ENCODE measurements around the gene ST3GAL2. TPM values are rescaled to one million over a fixed set of nuclear protein-coding genes. Genes with fewer than 3 reads are reported as not detected.
A peak's percentile ranks its signal among the peaks of the same experiment; 100 is the strongest.

Gene ST3GAL2, protein sequence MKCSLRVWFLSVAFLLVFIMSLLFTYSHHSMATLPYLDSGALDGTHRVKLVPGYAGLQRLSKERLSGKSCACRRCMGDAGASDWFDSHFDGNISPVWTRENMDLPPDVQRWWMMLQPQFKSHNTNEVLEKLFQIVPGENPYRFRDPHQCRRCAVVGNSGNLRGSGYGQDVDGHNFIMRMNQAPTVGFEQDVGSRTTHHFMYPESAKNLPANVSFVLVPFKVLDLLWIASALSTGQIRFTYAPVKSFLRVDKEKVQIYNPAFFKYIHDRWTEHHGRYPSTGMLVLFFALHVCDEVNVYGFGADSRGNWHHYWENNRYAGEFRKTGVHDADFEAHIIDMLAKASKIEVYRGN
- total RNA-seq (10 to 100 TPM; 11.8 to 14.4 TPM), total RNA-seq (38.8 to 56.6 reads per million in 2 donors)

GRCh38 chr16:70438969-70439862, at the start of gene ST3GAL2:
Gene ST3GAL2, minus strand, starts transcription at chr16:70439100. Its CDS starts 40,570 bp downstream, at chr16:70398530.
- H3K9me3 ChIP-seq (ENCODE audit: control insufficient read depth, low read length, poor library complexity, severe bottlenecking) = no peaks in the 10 kb centered on the region
- DNase-seq (peak; percentile 88 to 92 (median 91)), ATAC-seq (peak; percentile 98)
- Mint-ChIP-seq H3K27ac (peak within 1 kb of the TSS; percentile 94), H3K36me3 (ENCODE audit: low read depth) (peaks cover 5% of the 10 kb centered on the region), H3K27me3 (no peaks in the 10 kb centered on the region), H3K4me1 (peaks cover 22% of the 10 kb centered on the region), H3K4me3 (peak within 1 kb of the TSS; percentile 99)

- Mint-ChIP-seq H3K36me3 (ENCODE audit: low read depth) (no peaks in the 10 kb centered on the region), H3K4me3 (no peak overlapping the region), H3K4me1 (no peaks in the 10 kb centered on the region), H3K27me3 (no peaks in the 10 kb centered on the region), H3K27ac (peak overlapping the region; percentile 9)
- no peak for DNase-seq
- no peaks in the 10 kb centered on the region for H3K9me3 ChIP-seq (ENCODE audit: control insufficient read depth, low read length, poor library complexity, severe bottlenecking)
- no peak for ATAC-seq
Observed at GRCh38 chr16:70484867-70485266, 46.0 kb upstream of the ST3GAL2 start.

GRCh38 chr16:70483426-70483825, 44.5 kb upstream of the ST3GAL2 start:
- no peaks in the 10 kb centered on the region for H3K9me3 ChIP-seq (ENCODE audit: control insufficient read depth, low read length, poor library complexity, severe bottlenecking)
- Mint-ChIP-seq H3K27me3 (no peaks in the 10 kb centered on the region), H3K36me3 (ENCODE audit: low read depth) (no peaks in the 10 kb centered on the region), H3K4me3 (no peak overlapping the region), H3K4me1 (peaks cover 5% of the 10 kb centered on the region), H3K27ac (peak overlapping the region; percentile 9)
- ATAC-seq (no peak), DNase-seq (no peak)

DNA sequence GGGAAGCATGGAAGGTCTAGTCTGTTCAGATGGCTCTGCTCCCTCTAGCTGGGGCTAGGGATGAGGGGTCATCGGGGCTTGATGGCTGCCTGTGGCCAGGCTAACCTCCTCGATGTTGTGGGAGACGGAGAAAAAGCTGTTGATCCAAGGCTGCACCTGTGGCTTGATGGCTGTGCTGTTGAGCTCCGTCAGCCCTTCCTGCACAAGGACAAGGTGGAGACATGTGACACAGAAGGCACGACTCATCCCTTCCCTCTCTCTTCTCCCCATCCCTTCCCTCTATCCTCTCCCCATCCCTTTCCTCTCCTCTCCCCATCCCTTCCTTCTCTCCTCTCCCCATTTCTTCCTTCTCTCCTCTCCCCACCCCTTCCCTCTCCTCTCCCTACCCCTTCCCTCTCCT, 43.7 kb upstream of the ST3GAL2 start:
- ATAC-seq (no peak), DNase-seq (no peak)
- Mint-ChIP-seq H3K4me3 (no peak overlapping the region), H3K4me1 (peaks cover 10% of the 10 kb centered on the region), H3K27me3 (no peaks in the 10 kb centered on the region), H3K27ac (peak overlapping the region; percentile 45), H3K36me3 (ENCODE audit: low read depth) (no peaks in the 10 kb centered on the region)
- no peaks in the 10 kb centered on the region for H3K9me3 ChIP-seq (ENCODE audit: control insufficient read depth, low read length, poor library complexity, severe bottlenecking)

DNA sequence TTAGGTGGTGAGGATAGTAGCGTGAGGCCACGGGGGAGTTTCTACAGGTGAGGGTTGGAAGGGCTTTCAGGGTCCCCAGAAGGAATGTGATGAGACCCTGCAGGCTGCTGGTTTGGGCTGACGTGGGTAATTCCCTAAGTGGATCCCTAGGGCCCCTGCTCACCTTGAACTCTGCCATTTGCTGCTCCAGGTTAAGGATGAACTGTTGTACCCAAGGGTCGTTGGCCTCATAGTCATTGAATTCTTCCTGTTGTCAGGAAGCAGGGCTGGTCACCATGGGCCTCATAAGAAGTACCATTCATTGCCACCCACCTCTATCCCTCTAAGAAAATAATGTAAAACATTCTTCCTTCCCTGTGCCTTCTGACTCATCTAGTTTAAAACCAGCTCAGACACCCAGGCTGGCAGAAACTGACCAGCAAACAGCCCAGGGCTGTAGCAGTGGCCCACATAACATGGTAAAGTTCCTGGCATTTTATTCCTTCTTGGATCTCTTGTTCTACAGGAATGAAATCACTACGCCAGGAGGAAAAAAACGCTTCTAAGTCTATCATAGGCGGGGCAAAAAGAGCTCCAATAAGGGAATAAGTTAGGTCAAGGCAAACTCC, 43.1 kb upstream of the ST3GAL2 start:
- DNase-seq = no peak
- Mint-ChIP-seq H3K27ac (peak overlapping the region; percentile 45), H3K27me3 (no peaks in the 10 kb centered on the region), H3K4me1 (peaks cover 10% of the 10 kb centered on the region), H3K36me3 (ENCODE audit: low read depth) (no peaks in the 10 kb centered on the region), H3K4me3 (no peak overlapping the region)
- H3K9me3 ChIP-seq (ENCODE audit: control insufficient read depth, low read length, poor library complexity, severe bottlenecking) = no peaks in the 10 kb centered on the region
- no peak for ATAC-seq

GRCh38 chr16:70480127-70481105, 41.5 kb upstream of the ST3GAL2 start:
- H3K9me3 ChIP-seq (ENCODE audit: control insufficient read depth, low read length, poor library complexity, severe bottlenecking) = no peaks in the 10 kb centered on the region
- DNase-seq (no peak), ATAC-seq (no peak)
- no peaks in the 10 kb centered on the region for H3K36me3 Mint-ChIP-seq (ENCODE audit: low read depth)
- no peaks in the 10 kb centered on the region for H3K27me3 Mint-ChIP-seq
- peaks cover 10% of the 10 kb centered on the region for H3K4me1 Mint-ChIP-seq
- no peak overlapping the region for H3K4me3 Mint-ChIP-seq
- no peak overlapping the region for H3K27ac Mint-ChIP-seq

- no peak overlapping the region for H3K27ac Mint-ChIP-seq
- H3K27me3 Mint-ChIP-seq = no peaks in the 10 kb centered on the region
- no peaks in the 10 kb centered on the region for H3K9me3 ChIP-seq (ENCODE audit: control insufficient read depth, low read length, poor library complexity, severe bottlenecking)
- no peak overlapping the region for H3K4me3 Mint-ChIP-seq
- H3K36me3 Mint-ChIP-seq (ENCODE audit: low read depth) = no peaks in the 10 kb centered on the region
- DNase-seq (no peak), ATAC-seq (no peak)
- peaks cover 11% of the 10 kb centered on the region for H3K4me1 Mint-ChIP-seq
Observed at GRCh38 chr16:70478912-70479341, 40.0 kb upstream of the ST3GAL2 start.

- ATAC-seq (no peak), DNase-seq (no peak)
- no peaks in the 10 kb centered on the region for H3K9me3 ChIP-seq (ENCODE audit: control insufficient read depth, low read length, poor library complexity, severe bottlenecking)
- Mint-ChIP-seq H3K4me3 (no peak overlapping the region), H3K36me3 (ENCODE audit: low read depth) (no peaks in the 10 kb centered on the region), H3K27ac (peak overlapping the region; percentile 83), H3K4me1 (peaks cover 14% of the 10 kb centered on the region), H3K27me3 (no peaks in the 10 kb centered on the region)
Observed at GRCh38 chr16:70478169-70478568, 39.3 kb upstream of the ST3GAL2 start.

- DNase-seq (no peak), ATAC-seq (no peak)
- peaks cover 14% of the 10 kb centered on the region for H3K4me1 Mint-ChIP-seq
- no peaks in the 10 kb centered on the region for H3K36me3 Mint-ChIP-seq (ENCODE audit: low read depth)
- no peak overlapping the region for H3K4me3 Mint-ChIP-seq
- H3K27ac Mint-ChIP-seq = peak overlapping the region; percentile 83
- no peaks in the 10 kb centered on the region for H3K9me3 ChIP-seq (ENCODE audit: control insufficient read depth, low read length, poor library complexity, severe bottlenecking)
- no peaks in the 10 kb centered on the region for H3K27me3 Mint-ChIP-seq
Observed at GRCh38 chr16:70476272-70477020, 37.5 kb upstream of the ST3GAL2 start.

GRCh38 chr16:70475054-70475871, 36.4 kb upstream of the ST3GAL2 start:
- H3K4me1 Mint-ChIP-seq = peaks cover 14% of the 10 kb centered on the region
- H3K4me3 Mint-ChIP-seq = peak overlapping the region; percentile 25
- no peak overlapping the region for H3K27ac Mint-ChIP-seq

GRCh38 chr16:70474320-70475053, 35.6 kb upstream of the ST3GAL2 start:
- H3K9me3 ChIP-seq (ENCODE audit: control insufficient read depth, low read length, poor library complexity, severe bottlenecking) = no peaks in the 10 kb centered on the region
- Mint-ChIP-seq H3K4me3 (no peak overlapping the region), H3K4me1 (peaks cover 14% of the 10 kb centered on the region), H3K27ac (no peak overlapping the region), H3K36me3 (ENCODE audit: low read depth) (no peaks in the 10 kb centered on the region), H3K27me3 (no peaks in the 10 kb centered on the region)
- DNase-seq = no peak
- ATAC-seq = no peak

More at GRCh38 chr16:70475054-70475871, 36.4 kb upstream of the ST3GAL2 start:
- Mint-ChIP-seq H3K27me3 (no peaks in the 10 kb centered on the region), H3K36me3 (ENCODE audit: low read depth) (no peaks in the 10 kb centered on the region)
- no peaks in the 10 kb centered on the region for H3K9me3 ChIP-seq (ENCODE audit: control insufficient read depth, low read length, poor library complexity, severe bottlenecking)
- DNase-seq (no peak), ATAC-seq (no peak)

Measured in T-helper 17 cell (primary cell).